Keratinocyte (primary cell): ENCODE data around the gene ADGRF5. TPM values are rescaled to one million over a fixed set of nuclear protein-coding genes. Genes with fewer than 3 reads are reported as not detected.

Experiments
- DNase-seq: peaks from one replicate; pipeline ENCODE4 v3.0.0-alpha.2; 2011; ENCODE audit warnings: low read depth, missing footprints, low spot score
- FAIRE-seq: peaks from 2 replicates; lab custom pipeline; 2011; peaks lifted over from hg19 to GRCh38; lab: Jason Lieb, UNC
- H2AFZ ChIP-seq: 2 replicates; pipeline ENCODE4 v1.6.0; 2012; ENCODE audit warnings: low read length, control low read depth, inconsistent platforms; ENCODE audit not compliant: control insufficient read depth
- H3K27ac ChIP-seq: 2 replicates; pipeline ENCODE4 v1.5.1; 2011; ENCODE audit warnings: low read length; ENCODE audit not compliant: control insufficient read depth, insufficient read depth
- H3K27me3 ChIP-seq: 3 replicates; pipeline ENCODE4 v1.6.0; 2011; ENCODE audit warnings: low read length; ENCODE audit not compliant: control insufficient read depth, insufficient read depth; ENCODE audit errors: extremely low read depth
- H3K36me3 ChIP-seq, 2 experiments: 2 replicates in 1 of 2; 3 replicates in 1 of 2; pipeline ENCODE4 v1.5.1; 2011; ENCODE audit warnings: low read length in 2 of 2, mild to moderate bottlenecking in 1 of 2; ENCODE audit not compliant: control insufficient read depth in 2 of 2, insufficient read depth in 2 of 2; ENCODE audit errors: extremely low read depth in 1 of 2
- H3K4me1 ChIP-seq: 3 replicates; pipeline ENCODE4 v1.5.1; 2011; ENCODE audit warnings: low read length; ENCODE audit not compliant: control insufficient read depth, insufficient read depth; ENCODE audit errors: extremely low read depth
- H3K4me2 ChIP-seq: 3 replicates; pipeline ENCODE4 v1.6.0; 2011; ENCODE audit warnings: low read depth, low read length; ENCODE audit not compliant: control insufficient read depth, insufficient read depth; ENCODE audit errors: extremely low read depth
- H3K4me3 ChIP-seq, 3 experiments: fragments of 200-600 bp in 1 of 3; sonication (generic) in 1 of 3; 2 replicates in 2 of 3; 3 replicates in 1 of 3; pipeline ENCODE4 v1.5.1; 2011 to 2016; ENCODE audit warnings: low read length in 3 of 3, mild to moderate bottlenecking in 3 of 3, control low read depth in 2 of 3, inconsistent platforms in 1 of 3, low read depth in 1 of 3, mixed read lengths in 1 of 3, mixed run types in 1 of 3, moderate library complexity in 1 of 3; ENCODE audit not compliant: control insufficient read depth in 2 of 3, insufficient read depth in 2 of 3; ENCODE audit errors: extremely low read depth in 1 of 3
- H3K79me2 ChIP-seq: 2 replicates; pipeline ENCODE4 v1.6.0; 2012; ENCODE audit warnings: low read length; ENCODE audit not compliant: control insufficient read depth, insufficient read depth
- H3K9ac ChIP-seq: 3 replicates; pipeline ENCODE4 v1.6.0; 2011; ENCODE audit warnings: low read length; ENCODE audit not compliant: control insufficient read depth, insufficient read depth; ENCODE audit errors: extremely low read depth
- H3K9me1 ChIP-seq: 3 replicates; pipeline ENCODE4 v1.6.0; 2011; ENCODE audit warnings: low read length; ENCODE audit not compliant: control insufficient read depth, insufficient read depth; ENCODE audit errors: extremely low read depth
- H3K9me3 ChIP-seq: 2 replicates; pipeline ENCODE4 v1.5.1; 2012; ENCODE audit warnings: low read depth, low read length; ENCODE audit not compliant: control insufficient read depth
- H4K20me1 ChIP-seq: 3 replicates; pipeline ENCODE4 v1.6.0; 2011; ENCODE audit warnings: low read length; ENCODE audit not compliant: control insufficient read depth, insufficient read depth; ENCODE audit errors: extremely low read depth
- CTCF ChIP-seq, 3 experiments: IDR thresholded peaks in 1 of 3; conservative IDR thresholded peaks in 1 of 3; optimal IDR thresholded peaks in 1 of 3; 2 replicates in 2 of 3; 3 replicates in 1 of 3; pipeline versions ENCODE3 to v1.5.1; 2011; ENCODE audit warnings: low read length in 3 of 3, mild to moderate bottlenecking in 3 of 3, moderate library complexity in 2 of 3, control low read depth in 1 of 3, inconsistent platforms in 1 of 3; ENCODE audit not compliant: insufficient read depth in 2 of 3; ENCODE audit errors: extremely low read depth in 1 of 3
- EZH2 ChIP-seq: IDR thresholded peaks from one replicate; pipeline ENCODE4 v1.6.1; 2012; ENCODE audit warnings: inconsistent platforms, mild to moderate bottlenecking, low read length, moderate library complexity
- dilution Hi-C: fragments of 300-500 bp; cut with MboI; formaldehyde crosslinking; loops from one replicate; pipeline ENCODE4 v1.7.0; 2020; ENCODE audit warnings: low sequenced_read_pairs; ENCODE audit not compliant: extremely low pct_ligation_motif_present
- polyA plus RNA-seq, 5 experiments: library from polyadenylated mRNA; depleted of rRNA in 3 of 5; stranded (reverse) in 3 of 5; stranded (forward) in 1 of 5; unstranded in 1 of 5; fragments of >200 nt; gene quantifications; 1 replicate in 1 of 5; 2 replicates in 3 of 5; 3 replicates in 1 of 5; pipeline versions ENCODE4 v1.2.1 to v1.2.3, GENCODE V29; 2011 to 2012; ENCODE audit warnings: missing spikeins in 2 of 5, low read depth in 1 of 5, low replicate concordance in 1 of 5

Gene ADGRF5
- polyA plus RNA-seq, 1 donor (not counting 4 experiments of a cell fraction or from before 2014, with no cell fraction given), result not detected

- H3K36me3 ChIP-seq, result no peaks in the 10 kb centered on the region
- FAIRE-seq, result no peak
- dilution Hi-C loops, result no loop called here
These were observed 6.4 kb downstream of the ADGRF5 start for GRCh38 chr6:46915380-46915779.

GRCh38 chr6:46914279-46914810 lies 7.4 kb downstream of the ADGRF5 start:
- no peaks in the 10 kb centered on the region for H3K4me1 ChIP-seq
- H3K9me3 ChIP-seq, result no peaks in the 10 kb centered on the region
- H3K9ac ChIP-seq, result no peak overlapping the region
- no peak overlapping the region for H3K27ac ChIP-seq
- no peaks in the 10 kb centered on the region for H3K79me2 ChIP-seq
- H3K27me3 ChIP-seq, result no peaks in the 10 kb centered on the region
- H3K4me3 ChIP-seq, result no peak overlapping the region
- H3K4me2 ChIP-seq, result no peak overlapping the region
- TF ChIP-seq EZH2, result no peak
- no peak for TF ChIP-seq CTCF (optimal IDR thresholded peaks at IDR 0.05 in 1 of 3, IDR thresholded peaks at IDR 0.05 in 1 of 3, conservative IDR thresholded peaks at IDR 0.05 in 1 of 3; ENCODE audit: extremely low read depth in 1 of 3, insufficient read depth in 2 of 3, low read length in 3 of 3)
- no peaks in the 10 kb centered on the region for H3K36me3 ChIP-seq
- H4K20me1 ChIP-seq, result no peaks in the 10 kb centered on the region
- FAIRE-seq (no peak), DNase-seq (no peak)
- H3K9me1 ChIP-seq, result no peaks in the 10 kb centered on the region
- dilution Hi-C loops, result no loop called here
- H2AFZ ChIP-seq, result no peak overlapping the region

More at GRCh38 chr6:46915380-46915779, 6.4 kb downstream of the ADGRF5 start:
- Histone ChIP-seq H3K79me2 (no peaks in the 10 kb centered on the region), H3K4me3 (no peak overlapping the region), H3K4me2 (no peak overlapping the region), H3K9ac (no peak overlapping the region), H3K4me1 (no peaks in the 10 kb centered on the region), H2AFZ (no peak overlapping the region), H4K20me1 (no peaks in the 10 kb centered on the region), H3K27me3 (no peaks in the 10 kb centered on the region), H3K9me1 (no peaks in the 10 kb centered on the region), H3K27ac (no peak overlapping the region), H3K9me3 (no peaks in the 10 kb centered on the region)
- DNase-seq, result no peak
- TF ChIP-seq CTCF (optimal IDR thresholded peaks at IDR 0.05 in 1 of 3, IDR thresholded peaks at IDR 0.05 in 1 of 3, conservative IDR thresholded peaks at IDR 0.05 in 1 of 3; ENCODE audit: extremely low read depth in 1 of 3, insufficient read depth in 2 of 3, low read length in 3 of 3) (no peak), EZH2 (no peak)
